SIG-M5 treated with dmso at 0.1 percent for 504 hours (cell line): ENCODE measurements around the gene MEI1.

Experiments used
- DNase-seq: peaks from one replicate; lab custom pipeline; 2025; ENCODE audit not compliant: unreplicated experiment; lab: John Stamatoyannopoulos, UW

The MEI1 gene

DNA sequence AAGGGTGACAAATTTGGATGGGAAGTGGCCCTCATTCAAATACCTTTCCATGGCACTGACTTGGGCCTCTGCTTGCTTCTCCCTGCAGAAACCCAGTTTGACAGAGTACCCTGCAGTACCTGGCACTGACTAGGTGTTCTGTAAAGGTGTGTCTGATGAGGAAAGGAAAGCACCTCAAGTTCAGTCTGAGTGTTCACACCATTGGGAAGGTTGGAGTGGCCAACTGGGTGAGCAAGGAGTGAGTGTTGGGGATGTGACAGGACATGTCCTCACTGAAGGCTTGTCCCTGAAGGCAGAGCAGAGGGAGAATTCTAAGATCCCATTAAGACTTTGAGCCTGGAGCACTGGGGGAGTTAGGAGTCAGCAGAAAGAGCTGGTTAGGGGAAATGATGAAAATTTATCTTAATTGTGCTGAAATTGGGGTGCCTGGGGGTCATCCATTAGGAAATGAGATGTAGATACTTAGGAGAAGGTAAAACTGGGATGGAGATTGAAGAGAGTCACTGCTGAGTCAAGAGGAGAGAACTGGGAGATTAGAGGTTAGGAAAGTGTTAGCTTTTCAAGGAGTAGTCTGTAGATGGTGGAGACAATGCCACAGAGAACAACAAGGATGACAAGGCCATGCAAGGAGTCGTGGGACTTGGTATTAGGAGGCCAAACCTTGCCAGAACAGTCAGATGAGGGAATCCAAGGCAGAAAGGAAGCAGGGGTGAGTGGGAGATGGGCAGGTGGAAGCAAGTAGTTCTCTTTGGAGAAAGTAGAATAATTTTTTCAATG lies 139.7 kb downstream of the MEI1 start:
- DNase-seq = no peak

DNA sequence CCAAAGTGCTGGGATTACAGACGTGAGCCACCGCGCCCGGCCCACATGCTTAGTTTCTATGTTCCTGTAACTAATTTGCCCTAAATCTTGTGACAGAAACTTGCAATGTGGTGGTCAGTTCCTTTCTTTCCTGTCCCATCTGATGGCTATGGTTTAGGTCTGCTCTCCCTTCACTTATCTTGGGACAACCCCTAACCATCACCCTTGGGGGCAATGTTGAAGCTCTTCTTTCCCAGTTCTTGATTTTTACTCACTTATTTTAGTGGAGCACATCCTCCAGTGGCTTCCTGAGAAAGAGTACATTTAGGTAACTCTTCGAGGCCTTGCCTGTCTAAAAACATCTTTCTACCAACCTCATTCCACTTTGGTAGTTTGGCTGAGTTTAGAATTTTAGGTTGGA lies 140.9 kb downstream of the MEI1 start:
- no peak for DNase-seq

DNA sequence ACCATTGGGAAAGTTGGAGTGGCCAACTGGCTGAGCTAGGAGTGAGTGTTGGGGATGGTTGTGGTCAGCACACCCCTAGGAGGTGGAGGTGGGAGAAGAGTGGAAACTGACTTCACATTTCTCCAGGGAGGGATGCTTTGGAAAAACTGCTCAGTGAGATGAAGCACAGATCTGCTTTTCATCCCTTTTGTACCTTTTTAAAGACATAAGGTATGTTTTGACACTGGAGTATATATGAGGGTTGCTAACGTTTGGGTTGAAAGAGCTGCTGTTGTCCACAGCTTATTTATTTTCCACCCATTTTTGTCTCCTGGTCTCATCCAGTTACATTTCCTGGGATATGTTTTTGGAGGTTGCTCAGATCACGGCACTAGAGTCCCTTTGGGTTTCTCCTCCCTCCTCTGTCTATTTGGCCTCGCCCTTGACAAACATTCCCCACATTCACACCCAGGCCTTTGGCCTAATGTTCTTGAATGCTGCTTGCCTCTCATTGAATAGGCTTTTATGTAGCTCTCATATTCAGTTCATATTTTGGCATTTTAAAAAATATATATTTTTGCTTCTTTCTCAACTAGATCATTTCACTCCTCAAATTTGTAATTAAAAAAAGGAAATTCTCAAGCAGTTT lies 141.9 kb downstream of the MEI1 start:
- no peak for DNase-seq

DNA sequence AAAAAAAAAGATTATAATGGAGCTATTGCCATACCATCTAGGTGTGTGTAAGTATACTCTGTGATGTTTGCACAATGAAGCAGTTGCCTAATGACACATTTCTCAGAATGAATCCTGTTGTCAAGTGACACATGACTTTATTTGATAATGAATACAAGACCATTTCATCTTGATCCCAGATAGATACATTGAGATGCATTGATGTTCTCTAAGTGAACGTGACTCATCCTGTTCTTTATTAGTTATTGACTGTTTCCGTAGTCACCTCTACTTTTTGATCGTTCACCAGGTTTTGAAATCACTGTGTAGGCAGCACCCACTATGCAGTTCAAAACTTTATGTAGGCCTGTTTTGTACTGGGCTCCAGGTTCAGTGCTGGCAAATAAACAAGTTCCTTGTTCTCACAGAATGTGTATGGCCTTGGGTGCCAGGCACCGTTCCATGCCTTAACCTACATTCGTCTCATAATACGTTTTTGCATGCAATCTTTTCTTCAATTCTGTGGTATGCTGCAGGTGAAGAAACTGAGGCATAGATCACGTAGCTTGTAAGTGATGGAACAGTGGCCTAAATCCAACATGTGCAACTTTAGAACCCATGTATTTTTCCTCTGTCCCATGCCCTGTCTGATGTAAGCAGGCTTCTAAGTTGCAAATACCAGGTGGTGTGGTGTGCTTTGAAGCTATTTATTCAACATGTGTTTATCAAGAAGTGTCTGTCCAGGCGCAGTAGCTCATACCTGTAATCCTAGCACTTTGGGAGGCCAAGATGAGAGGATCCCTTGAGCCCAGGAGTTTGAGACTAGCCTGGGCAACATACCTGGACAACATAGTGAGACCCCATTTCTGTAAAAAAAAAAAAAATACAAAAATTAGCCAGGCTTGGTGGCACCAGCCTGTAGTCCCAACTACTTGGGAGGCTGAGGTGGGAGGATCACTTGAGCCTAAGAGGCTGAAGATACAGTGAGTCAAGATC lies 144.0 kb downstream of the MEI1 start:
- DNase-seq = no peak

DNA sequence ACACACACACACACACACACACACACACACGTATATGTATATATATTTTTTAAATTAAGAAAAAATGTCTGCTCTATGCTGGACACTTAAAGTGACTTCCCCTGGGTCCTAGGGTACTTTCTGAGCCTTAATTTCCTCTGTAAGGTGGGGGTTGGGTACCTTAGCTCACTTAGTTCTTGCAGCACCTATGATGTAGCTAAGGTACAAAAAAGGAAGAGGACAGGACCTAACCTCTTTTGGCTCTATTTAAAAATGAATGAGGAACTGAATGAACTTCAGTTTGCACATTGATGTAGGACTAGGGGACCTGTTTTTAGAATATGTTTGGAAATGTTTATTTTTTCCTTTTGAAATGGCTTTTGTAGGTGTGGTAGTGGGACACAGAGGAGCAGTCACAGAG lies 144.7 kb downstream of the MEI1 start:
- no peak for DNase-seq

DNA sequence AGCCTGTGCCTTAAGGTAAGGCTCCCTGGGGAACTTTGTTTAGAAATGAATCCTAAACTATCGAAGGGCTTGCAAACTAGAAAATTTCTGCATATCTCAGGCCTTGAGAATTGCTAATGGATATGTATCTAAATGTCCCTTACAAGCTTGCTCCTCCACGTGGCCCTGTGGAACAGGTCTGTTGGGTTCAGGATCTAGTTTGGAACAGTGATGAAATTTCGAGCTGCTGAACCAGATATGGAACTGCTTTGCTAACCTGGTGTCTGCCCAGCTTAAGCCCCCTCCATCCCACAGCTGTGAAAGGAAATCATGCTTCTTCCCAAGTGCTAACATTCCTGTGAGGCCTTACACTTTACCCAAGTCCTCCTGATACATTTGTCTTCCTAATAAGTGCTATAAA lies 145.2 kb downstream of the MEI1 start:
- no peak for DNase-seq

DNA sequence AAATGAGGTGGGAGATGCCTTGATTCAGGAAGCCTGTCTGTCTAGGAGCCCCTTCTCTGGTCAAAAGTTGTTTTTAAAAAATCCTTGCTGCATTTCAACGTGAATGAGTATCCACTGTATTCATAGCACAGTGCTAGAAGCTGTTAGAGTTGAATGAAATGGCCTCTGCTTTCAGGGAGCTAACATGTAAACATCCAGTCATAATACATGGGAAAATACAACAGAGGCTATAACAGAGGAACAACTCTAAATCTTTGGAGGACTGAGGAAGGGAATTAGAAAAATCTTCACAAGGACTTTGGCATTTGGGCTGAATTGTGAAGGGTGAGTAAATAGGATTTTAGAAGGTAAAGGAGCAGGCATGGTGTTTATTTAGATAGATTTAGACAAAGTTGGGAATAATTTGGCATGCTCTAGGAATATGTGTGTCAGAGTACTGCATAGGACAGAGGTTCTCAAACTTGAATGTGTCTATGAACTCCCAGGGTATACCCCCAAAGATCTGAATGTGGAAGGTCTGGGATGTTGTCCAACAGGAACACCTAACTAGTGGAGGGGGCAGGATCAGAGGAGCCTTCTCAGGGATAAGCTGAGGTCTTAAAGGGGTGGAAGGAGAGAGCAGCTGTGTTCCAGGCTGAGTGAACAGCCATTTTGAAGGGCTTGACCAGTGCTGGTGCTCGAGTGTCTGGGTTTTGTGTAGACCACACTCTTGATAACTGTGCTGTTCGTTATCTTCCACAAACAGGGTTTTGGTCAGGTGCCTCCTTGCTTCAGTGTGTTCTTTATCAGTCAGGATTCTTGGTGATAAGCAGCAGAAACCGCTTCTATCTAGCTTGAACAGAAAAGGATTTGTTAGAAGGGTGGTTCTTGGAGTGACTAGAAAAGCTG lies 146.3 kb downstream of the MEI1 start:
- no peak for DNase-seq

DNA sequence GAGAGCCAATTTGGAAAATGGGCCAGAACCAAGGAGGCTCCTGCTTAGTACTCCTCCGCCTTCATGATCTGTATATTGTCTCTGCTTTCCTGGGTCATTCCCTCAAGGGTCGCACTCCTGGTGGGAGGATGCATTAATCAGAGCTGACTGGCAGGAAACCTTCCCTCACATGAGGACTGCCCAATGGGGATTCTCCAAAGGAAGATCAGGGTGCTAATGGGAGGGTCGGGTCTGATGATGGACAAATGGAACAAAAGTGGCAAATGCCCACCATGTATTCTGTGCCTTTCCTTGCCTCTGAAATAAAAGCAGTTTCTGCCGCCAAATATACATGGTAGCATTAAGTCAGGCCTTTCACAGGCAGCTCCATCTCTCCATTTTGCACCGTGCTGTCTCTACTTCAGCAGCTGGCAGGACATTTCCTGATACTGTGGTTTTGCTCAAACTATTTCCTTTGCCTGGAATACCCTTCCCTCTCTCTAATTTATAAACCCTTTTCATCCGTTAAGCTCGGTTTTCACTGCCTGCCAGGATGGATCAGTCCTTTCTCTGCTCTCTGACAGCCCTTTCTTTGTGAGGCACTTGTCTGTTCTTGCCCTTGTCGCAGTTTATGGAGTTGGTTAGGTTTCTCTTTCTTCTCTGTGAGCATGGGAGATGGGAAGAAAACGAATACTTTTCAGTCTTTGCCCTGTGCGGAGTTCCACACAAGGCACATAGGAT lies 147.1 kb downstream of the MEI1 start:
- DNase-seq = no peak

DNA sequence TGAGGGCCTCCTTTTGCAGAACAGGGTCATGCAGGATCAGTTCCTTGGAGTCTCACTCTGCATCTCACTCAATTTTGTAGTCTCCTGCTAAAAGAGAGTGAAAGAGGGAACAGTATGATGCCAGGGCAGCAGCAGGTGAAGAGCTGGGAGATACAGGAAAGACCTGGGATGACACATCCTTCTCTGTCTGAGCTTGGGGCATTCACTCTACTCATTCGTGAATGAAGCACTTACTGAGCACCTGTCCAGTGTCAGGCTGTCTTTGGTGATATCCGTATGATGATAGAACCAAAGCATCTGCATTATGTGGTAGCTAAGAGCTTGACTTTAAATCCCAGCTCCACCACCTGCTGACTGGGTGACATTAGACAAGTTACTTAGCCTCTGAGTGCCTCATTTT lies 148.0 kb downstream of the MEI1 start:
- no peak for DNase-seq

DNA sequence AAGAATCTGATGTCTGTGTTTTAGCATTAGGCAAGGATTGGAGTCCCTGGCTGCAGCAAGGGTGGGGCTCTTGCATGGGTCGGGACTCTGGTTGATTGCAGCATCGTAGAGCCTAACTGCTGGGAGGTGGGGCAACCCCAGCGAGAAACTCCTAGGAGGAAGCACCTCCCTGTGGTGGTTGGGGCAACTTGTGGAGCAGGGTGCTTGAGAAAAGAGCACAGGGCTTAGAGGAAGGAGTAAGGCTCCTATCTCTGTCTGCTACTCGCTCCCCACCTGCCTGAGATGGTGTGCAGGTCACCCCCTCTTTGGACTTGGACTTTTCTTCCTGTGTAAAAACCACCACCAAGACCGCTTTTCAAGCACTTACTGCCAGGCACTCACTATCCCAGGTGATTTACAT lies 149.2 kb downstream of the MEI1 start:
- DNase-seq = peak; percentile 94
